Stimulated activated CD8-positive, alpha-beta memory T cell treated with anti-CD3 and anti-CD28 coated beads, Interleukin-7, amount 100 ng/mL, for 4 hours (primary cell): Measurements from ENCODE around the gene PAWR.

ENCODE experiments used
- DNase-seq, 2 donors: peaks; one replicate each; pipeline ENCODE4 v3.0.0-alpha.2; 2020; ENCODE audit warnings: low read depth in 2 of 2

The PAWR gene, protein sequence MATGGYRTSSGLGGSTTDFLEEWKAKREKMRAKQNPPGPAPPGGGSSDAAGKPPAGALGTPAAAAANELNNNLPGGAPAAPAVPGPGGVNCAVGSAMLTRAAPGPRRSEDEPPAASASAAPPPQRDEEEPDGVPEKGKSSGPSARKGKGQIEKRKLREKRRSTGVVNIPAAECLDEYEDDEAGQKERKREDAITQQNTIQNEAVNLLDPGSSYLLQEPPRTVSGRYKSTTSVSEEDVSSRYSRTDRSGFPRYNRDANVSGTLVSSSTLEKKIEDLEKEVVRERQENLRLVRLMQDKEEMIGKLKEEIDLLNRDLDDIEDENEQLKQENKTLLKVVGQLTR

DNA sequence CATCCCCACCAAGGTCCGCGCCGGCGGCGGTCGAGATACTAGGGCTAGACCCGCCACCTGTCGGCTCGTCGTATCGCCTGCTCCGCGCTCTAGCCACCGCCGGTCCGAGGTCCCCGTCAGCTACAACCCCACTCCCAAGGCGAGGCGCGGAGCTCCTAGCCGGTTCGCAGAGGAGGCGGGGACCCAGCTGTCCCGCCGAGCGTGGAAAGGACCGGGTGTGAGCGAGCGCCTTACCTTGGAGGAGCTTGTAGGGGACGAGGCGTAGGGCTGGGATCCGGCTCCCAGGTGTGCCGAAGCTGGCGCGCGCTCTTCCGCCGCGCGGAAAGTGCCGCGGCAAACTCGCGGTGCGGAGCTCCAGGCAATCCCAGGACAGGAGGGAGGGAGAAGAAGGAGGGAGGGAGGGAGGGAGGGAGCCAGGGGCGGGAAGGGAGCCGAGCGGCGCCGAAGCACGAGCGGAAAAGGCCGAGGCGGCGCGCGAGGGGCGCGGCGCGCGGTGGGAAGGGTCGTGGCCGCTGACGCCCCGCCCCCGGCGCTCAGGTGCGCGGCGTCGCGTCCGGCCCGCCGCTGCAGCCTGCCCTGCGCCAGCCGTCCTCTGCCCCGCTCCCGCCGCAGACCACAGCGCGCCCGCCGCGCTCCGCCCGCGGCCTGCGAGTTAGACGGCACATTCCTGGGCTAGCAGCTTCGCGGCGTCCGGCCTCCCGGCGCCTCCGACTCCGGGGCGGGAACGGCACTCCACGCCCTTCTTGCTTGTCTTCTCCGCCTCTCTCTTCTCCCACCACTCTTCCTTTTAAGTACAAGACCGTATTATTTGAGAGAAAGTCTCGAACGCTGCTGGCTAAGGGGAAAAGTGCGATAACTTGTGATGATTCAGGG, at the start of gene PAWR:
TSS of gene PAWR (minus strand) at position 327 of the 873 bp plus-strand sequence. CDS start 720 bp downstream, outside the sequence.
- DNase-seq = peak in 1 of 2 donors; percentile 6

DNA sequence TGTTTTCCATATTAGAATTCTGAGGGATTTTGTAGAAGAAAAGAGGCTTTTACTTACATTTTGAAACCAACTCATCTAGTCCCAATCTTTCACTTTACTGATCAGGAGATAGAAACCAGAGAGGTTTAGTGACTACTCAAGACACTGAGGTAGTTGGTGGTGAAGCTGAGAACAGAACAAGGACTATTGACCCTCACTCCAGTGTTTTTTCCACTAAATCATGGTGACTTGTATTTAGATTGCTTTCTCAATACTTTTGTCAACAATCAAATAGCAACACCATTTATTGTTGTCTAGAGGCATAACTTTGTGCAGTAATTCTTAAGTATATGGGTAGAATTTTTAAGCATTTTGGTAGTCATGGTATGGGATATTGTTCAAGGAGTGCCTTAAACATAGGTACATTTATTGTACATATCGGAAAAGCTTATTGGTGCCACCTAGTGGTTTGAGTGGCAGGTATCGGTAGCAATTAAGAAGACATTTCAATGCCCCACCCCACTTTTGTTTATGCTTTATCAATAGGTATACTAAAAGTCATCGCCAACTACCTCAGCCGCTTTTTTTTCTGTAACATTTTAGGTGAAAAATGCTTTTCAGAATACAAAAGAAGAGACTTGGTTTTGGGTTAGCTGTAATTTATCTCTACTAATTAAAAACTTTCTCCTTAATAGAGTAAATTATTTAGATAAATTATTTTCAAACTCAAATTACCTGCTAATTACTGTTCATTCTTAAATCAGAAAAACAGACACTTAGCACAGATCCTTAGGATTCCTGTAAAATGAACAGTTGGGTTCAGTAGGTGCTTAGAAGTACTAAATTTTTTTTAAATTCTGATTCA, 47.3 kb upstream of the PAWR start:
- no peak for DNase-seq

DNA sequence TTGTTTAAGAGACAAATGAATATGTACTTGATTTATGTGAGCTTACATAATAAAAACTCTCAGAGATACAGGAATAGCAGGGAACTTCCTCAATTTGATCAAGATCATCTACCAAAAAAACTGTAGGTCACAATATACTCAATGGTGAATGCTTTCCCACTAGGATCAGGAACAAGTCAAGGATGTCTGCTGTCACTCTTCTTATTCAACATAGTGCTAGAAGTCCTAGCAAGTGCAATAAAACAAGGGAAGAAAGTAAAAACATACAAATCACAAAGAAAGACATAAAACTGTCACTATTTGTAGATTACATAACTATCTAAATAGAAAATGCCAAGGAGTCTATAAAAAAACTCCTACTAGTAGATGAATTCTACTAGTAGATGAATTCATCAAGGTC, 41.9 kb upstream of the PAWR start:
- DNase-seq = no peak

DNA sequence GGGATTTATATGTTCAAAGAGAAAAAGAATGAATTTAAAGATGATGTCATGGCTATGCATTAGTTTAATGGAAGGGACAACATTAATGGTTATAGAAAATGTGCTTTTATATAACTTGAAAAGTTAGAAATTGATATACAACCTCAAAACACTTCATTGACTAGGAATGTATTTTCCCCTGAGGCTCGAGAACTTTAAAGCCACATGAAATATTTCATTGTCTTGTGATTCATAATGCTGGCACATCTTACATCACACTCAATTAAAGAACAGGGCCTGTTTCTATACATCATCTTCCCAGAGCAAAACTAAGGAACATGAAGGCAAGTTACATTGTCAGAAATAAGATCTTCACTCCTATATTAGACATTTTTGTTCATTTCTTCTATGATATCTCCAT, 35.2 kb upstream of the PAWR start:
- no peak for DNase-seq

DNA sequence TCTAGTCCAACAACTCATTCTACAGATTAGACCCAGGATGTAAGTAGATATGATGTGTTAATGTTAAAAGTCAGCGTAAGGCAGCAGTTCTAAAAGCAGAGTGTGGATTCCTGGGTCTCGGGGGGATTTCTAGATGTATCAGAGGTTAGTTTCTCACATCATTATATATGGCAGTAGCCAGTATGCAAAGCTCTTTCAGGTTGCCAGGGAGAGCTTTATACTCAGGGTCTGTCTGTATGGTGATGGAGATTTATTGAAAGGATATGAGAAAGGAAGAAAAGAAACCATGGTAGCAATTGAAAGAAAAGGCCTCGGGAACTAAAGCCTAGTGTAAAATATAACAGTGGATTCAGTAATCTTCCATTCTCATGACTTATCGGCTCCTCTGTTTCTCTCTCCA, 26.2 kb upstream of the PAWR start:
- no peak for DNase-seq

DNA sequence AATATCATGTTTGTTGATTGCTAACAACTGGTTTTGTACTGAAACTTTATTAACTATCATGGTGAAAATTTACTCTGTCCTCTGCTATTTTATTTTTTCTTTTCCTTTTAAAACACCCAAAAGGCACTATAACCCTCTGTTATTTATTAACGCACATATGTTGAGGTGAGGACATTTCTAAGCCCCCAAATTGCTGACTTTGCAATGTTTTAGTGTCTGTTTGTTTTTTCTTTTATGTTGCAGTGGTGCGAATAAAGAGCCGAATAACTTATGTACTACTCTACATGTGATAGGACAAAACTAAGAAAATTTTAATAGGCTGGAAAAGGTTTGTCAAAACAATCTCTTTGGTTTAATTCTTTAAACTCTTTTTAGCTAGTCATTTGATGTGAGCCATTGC, 24.5 kb upstream of the PAWR start:
- DNase-seq = no peak

DNA sequence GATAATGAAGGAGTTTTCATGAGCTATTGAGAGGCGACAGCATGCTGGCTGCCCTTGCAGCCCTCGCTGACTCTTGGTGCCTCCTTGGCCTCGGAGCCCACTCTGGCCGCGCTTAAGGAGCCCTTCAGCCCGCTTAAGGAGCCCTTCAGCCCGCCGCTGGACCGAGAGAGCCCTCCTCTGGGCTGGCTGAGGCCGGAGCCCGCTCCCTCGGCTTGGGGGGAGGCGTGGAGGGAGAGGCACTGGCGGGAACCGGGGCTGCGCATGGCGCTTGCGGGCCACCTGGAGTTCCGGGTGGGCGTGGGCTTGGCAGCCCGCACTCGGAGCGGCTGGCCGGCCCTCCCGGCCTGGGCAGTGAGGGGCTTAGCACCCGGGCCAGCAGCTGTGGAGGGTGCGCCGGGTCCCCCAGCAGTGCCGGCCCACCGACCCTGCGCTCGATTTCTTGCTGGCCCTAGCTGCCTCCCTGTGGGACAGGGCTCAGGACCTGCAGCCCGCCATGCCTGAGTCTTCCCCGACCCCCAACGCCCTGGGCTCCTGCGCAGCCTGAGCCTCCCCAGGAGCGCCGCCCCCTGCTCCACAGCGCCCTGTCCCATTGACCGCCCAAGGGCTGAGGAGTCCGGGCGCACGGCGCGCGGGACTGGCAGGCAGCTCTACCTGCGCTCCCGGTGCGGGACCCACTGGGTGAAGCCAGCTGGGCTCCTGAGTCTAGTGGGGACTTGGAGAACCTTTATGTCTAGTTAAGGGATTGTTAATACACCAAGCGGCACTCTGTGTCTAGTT, 20.1 kb upstream of the PAWR start:
- DNase-seq = no peak

DNA sequence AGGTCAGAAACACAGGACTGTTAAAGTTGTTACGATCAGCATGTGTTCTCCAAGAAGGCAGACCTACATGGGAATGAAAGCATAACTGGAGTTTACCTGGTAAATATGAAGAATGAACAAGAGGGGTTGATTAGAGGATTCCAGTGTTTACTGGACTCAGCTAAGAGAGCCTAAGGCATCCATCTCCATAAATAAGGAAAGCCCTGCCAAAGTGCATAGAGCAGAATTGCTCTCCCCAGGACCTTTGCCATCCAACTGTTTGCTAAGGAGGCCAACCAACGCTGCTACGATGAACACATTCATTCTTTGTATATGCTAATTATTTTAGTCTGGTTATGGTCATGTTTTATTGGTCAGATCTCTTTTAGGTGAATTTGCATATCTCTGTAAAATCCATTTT, 17.1 kb upstream of the PAWR start:
- DNase-seq = no peak

DNA sequence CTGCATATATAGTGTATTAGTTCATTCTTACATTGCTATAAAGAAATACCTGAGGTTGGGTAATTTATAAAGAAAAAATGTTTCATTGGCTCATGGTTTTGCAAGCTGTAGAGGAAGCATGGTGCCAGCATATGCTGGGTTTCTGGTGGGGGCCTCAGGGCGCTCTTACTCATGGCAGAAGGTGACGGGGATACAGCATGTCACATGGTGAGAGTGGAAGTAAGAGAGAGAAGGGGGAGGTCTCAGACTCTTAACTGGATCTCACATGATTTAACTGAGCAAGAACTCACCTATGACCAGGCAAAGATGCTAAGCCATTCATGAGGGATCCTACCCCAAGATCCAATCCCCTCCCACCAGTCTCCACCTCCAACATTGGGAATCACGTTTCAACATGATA, 15.9 kb upstream of the PAWR start:
- DNase-seq = no peak

DNA sequence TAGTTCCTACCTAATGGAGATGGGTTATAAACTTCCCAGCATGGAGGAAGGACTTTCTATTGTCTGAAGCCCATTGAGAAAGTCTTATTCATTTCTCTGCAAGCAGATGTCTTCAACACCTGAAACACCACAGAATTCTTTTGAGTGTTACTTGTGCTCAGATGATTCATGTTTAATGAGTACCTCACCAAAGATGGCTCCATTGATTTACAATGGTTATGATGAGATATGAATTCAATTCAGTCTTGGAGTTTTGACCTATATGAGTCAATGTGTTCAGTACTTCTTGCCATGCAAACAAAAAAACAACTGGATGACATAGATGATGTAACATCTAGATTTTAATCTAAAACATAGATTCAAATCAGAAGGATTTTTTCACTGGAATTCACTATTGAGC, 15.4 kb upstream of the PAWR start:
- no peak for DNase-seq

DNA sequence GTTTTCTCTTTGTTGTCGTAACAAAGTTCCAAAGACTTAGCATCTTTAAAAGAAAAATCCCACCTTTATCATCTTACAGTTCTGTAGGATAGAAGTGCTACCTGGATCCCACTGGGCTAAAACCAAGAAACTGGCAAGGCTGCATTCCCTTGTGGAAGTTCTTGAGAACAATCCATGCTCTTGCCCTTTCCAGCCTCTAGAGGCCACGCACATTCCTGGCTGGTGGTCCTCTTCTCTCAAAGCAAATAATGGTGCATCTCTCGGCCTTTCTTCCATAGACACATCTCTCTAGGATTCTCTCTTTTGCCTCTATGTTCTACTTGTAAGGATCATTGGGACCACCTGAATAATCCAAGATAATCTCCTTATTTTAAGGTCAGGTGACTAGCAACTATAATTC, 8.2 kb upstream of the PAWR start:
- DNase-seq = no peak

DNA sequence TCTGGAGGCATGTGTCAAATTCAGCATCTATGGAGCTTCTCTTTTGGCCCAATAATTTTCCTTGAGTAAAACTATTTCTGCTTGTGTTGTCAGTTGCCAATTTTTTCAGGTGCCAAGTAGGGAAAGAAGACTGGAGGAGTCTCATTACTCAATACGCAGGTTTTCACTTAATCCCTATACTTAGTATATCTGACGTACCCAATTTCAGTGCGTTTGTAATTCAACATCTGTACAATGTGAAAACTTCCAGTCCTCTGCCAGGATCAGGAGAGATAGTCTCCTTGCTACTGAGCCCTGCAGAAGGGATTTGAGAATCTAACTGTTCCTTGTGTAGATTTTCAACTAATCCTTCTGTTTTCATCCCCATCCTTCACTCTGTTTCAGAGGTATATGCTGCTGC, 5.7 kb upstream of the PAWR start:
- DNase-seq = no peak

DNA sequence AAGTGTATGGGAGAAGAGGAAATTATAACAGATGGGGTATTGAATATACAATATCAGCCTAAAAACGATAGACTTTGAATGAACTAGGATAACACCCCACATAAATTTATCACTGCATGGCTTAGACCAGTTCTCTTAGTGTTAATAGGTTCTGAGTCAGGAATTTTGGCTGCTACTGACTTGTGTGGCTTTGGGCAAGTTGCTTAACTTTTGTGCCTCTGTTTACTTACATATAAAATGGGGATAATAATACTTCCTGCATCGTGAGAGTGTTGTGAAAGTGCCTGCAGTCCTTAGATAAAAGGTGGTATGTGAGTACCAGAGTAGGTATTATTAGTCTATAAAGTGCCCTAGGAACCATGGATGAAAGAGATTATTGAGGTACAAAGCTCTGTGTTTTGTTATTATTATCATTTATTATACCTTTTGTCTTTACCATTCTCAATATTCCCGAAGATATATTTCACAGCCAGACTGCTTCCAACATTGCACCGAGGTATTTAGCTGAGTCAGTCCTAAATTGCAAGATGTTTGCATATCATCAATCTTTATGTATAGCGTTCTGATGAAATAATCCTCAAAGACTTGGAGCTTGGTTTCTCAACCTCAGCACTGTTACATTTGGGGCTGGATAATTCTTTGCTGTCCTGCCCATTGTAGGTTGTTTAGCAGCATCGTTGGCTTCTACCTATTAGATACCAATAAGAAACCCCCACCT, 2.3 kb upstream of the PAWR start:
- DNase-seq = no peak

DNA sequence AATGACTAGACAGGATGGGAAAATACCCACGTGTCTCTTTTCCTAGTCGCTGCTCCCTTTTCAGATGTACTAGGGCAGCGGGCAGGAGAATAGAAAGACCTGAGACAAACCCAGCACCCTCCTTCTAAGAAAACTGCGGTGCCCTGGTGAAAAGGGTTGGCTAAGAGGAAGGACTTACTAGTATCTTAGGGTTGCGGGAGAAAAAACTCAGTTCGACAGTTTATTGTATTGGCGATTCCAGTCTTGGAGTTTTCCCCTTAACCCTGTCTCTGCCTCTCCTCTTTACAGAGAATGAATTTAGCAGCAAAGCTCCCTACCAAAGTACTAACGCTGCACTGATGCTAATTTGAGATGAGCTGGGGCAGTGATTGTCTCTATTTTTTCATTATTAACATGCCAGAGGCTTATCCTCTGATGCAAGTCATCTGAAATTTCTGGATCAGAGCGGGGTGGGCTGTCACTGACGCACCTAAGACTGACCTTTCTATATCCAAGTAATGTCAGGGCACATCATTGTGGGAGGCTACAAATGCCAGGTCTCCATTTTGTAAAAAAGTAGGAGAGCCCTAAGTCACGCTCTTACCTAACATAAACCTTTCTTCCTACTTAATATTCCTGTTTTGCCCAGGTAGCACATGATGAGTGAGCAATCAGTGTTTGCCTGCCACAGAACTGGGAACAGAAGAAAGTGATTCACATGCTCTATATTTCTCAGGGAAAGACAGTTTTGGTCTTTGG, 916 bp upstream of the PAWR start:
- DNase-seq = no peak

DNA sequence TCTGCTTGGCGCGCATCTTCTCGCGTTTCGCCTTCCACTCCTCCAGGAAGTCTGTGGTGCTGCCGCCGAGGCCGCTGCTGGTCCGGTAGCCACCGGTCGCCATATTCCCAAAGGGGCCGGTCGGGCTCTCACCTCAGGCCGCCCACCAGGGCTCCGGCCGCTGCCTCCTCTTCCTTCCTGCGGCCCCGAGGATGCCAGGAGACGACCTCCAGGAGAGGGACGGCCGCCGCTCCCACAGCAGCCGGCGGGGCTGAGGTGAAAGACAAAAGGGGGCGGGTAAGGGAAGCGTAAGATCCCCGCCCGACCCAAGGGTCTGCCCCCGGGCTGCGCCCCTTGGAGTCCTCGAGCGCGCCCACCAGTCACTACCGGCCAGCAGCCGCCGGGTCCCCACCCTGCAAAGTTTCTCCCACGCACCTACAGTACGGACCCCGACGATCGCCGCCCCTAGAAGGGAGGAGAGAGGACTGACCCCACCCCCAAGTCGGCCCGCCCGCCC, 574 bp downstream of the PAWR start:
- DNase-seq = peak in 1 of 2 donors; percentile 1

DNA sequence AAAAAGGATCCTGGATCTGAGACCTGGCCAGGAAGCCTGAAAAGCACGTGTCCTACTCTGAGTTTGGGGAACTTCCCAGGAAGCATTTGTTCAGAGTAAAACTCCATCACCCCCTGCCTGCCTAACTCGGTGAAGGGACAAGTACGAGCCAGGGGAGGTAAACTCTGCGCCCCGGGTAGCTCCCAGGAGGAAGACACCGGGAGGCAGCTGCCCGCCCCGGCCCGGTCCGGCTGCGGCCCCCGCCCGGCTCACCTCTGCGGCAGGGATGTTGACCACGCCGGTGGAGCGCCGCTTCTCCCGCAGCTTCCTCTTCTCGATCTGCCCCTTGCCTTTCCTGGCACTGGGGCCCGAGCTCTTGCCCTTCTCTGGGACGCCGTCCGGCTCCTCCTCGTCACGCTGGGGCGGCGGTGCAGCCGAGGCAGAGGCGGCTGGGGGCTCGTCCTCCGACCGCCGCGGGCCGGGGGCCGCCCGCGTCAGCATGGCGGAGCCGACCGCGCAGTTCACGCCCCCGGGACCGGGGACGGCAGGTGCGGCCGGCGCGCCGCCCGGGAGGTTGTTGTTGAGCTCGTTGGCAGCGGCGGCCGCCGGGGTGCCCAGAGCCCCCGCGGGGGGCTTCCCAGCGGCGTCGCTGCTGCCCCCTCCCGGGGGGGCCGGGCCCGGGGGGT, 1.2 kb downstream of the PAWR start:
- peak in 1 of 2 donors; percentile 1 for DNase-seq

DNA sequence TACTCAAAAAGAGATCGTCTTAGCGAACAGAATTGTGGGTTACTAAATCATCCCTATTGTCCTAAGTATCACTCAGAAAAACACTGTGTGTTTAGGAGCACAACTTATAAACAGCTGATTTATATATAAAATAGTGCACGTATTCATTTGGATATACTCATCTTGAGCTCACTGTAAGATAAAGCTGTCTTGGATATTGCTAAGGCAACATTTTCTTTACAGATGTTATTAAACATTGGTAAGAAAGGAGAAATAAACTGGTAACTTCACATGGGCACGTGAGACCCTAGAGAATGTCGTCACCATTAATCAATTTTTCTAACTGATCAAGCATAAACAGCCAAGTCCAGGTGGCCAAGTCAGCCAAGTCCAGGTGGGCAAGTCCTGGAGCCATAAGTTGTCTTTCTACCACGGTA, 1.7 kb downstream of the PAWR start:
- no peak for DNase-seq

DNA sequence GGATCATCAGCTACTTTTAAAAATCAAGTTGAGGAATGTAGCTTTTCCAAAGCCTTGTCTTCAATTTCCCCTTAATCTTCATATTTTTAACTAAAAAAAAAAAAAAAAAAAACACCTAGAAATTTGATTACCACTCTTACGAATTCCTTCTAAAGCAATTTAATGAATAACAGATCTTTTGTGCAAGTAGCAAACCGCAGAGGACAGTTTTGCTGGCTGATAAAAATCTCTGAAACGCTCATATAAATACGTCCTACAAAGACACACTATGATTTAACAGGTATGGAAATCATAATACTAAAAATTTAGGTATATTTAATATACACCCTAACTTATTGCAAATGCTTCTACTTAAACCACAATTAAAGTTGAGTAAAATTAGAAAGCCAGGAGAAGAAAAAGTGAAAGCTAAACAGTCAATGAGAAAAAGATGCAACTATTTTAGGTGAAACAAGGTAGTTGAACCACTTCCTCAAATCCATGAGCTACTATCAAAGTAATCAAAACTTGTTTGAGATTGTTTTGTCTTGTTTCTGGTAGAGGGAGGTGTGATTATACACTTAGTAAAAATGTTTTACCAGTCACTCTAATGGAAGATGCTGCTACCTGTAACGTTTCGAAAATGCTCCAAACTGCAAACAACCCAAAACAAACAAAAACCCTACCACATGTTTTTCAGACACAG, 2.2 kb downstream of the PAWR start:
- no peak for DNase-seq
